HG03095 (cell line): ENCODE measurements around the gene PGAP1.

Source experiments
- ATAC-seq: cut with Tn5 transposase; IDR thresholded peaks from one replicate; pipeline ENCODE4 v1.9.1; 2021; ENCODE audit warnings: moderate library complexity; ENCODE audit not compliant: unreplicated experiment

The PGAP1 gene

DNA sequence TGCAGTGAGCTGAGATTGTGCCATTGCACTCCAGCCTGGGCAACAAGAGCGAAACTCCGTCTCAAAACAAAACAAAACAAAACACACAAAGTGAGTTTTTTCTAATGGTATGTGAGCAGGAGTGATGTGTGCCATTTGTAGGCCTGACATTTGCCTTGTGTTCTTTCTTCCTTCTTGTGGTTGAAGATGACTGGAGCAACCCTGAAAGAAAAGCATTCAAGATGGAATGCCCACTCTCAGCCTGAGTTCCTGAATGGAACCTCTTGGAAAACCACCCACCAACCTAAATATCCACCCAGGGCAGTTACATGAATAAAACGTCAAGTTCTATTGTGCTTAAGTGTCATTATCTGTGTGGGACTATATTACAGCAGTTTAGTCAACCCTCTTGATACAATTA is 26.5 kb downstream of the PGAP1 start:
- no peak for ATAC-seq

DNA sequence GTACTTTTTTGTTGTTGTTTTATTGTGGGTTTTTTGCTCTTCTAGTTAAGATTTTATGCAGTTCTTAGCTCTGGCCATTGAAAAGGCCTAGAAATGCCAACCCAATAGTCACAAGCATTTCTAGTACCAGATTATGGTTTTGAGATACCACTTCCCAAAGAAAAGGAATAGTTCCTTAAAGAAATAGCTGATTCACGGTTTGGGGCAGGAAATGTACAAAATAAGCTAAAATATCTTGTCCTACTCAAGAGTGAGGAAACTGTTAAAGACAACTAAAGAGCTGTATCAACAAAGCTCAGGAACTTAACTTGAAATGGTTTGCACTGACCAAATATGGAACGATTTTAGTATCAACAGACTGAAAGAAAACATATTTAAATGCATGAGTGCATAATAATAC is 35.4 kb downstream of the PGAP1 start:
- ATAC-seq, result no peak

- no peak for ATAC-seq
These were observed 39.1 kb downstream of the PGAP1 start for GRCh38 chr2:196887431-196887830.

DNA sequence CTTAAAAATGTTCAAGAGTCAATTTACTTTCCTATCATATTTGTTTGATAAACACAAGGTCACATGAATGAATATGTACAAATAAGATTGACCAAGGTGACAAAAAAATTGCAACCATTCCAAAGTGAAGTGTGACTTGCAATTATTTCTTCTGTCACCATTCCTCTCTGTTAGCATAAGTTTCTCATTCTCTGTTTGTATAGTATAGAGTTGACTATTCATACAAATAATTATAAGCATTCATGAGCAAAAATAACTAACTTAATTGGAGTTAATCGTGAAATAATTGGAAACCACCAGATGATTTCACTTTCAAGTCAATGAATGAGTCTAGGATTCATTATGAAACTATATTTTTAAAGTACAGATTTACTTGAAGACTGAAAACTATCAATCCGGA is 42.1 kb downstream of the PGAP1 start:
- no peak for ATAC-seq

GRCh38 chr2:196876364-196876763 is 50.1 kb downstream of the PGAP1 start:
- ATAC-seq, result no peak

DNA sequence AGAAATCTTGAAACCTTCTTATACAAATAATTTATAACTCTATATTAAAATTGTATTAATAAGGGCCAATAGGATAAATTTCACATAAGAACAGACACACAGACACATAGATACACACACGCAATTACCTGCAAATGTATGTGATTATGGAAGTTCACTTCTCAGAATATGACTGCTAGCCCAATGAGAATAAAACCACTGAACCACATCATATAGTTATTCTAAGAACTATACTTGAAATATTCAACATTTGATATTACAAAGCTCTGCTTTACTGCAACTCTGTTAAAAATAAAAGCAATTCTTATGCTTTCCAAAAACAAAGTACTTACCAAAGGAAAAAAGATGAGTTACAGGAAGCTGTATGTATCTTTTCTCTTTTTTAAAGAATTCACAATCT is 51.1 kb downstream of the PGAP1 start:
- no peak for ATAC-seq

GRCh38 chr2:196873511-196873910 is 53.0 kb downstream of the PGAP1 start:
- no peak for ATAC-seq

GRCh38 chr2:196854629-196855028 is 71.9 kb downstream of the PGAP1 start:
- ATAC-seq, result no peak

DNA sequence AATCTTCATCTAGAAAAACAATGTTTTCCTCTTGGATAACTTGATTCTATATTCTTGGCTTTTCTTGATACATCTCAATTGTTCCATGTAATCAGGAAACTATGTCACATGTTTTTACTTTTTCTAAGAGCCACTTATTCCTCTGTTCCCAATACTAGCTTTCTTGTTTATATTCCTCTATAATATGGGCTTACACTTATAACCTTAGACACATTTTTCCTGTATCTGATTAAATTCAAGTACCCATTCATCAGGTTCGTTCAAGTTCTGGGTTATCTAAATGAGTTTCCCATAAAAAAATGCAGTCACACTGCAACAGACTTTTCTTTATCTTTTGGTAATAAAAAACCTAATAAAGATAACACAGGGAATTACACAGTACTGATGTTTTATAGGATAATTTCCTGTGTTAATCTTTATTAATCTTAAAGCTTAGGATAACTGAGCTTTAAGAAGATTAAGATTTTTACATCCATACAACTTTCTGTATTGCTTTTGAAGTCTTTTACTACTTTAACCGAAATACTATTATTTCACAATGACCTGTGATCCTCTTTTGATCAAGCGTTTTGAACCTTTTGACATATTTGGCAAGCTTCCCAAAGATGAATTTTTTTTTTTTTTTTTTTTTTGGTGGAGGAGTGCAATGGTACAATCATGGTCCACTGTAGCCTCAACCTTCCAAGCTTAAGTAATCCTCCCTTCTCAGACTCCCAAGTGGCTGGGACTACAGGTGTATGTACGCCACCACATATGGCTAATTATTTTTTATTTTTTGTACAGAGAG is 73.0 kb downstream of the PGAP1 start:
- no peak for ATAC-seq

DNA sequence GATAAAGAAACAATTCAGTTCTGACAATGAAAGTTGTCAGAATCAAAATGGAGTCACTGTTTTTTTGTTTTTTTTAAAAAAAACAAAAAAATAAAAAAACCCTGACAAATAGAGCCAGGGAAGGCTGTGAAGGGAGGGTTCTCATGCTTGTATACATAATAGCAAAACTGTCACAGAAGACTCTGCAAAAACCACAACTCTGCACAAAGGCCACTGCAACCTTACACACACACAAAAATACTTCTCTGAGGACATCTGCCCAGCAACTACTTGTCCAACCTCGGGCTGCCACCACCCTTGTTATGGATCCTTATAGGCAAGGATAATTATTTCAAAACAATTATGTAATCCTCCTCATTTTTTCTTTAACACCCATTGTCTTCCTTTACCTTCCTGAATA is 75.4 kb downstream of the PGAP1 start:
- no peak for ATAC-seq

- ATAC-seq, result no peak
These were observed 76.6 kb downstream of the PGAP1 start for GRCh38 chr2:196849895-196850294.

- no peak for ATAC-seq
These were observed 80.2 kb downstream of the PGAP1 start for GRCh38 chr2:196846295-196846694.

DNA sequence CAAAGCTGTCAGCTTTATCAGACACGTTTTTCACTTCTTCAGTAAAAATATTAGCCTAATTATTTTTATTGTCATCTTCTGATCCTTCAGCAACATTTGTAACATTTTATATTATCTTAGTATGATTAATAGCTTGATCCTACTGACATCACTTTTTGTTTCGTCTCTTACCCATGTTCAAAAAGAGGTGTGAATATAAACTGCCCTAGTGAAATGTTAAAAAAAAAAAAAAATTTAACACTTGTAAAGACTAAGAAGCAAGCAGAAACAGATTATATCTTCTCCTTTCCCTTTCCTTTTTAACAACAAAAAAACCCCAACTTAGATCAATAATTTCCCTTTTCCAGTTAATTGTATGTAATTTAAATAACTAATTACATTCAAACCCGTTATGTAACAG is 81.1 kb downstream of the PGAP1 start:
- no peak for ATAC-seq

DNA sequence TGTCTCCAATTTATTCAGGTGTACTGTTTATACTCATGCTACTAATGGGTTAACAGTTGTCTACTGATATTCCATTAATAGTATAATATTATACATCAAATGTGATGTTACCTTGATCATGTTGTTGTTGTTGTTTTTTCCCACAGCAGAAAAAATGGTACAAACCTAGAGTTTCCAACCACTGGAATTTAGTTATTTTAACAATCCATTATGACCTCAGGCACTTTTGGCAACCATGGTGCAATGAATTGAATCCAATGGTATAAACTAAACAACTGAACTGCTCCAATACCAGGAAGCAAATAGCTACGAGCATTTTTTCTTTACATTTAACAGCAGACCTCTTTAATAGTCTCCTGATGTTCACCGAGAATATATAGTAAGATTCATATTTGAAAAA is 86.3 kb downstream of the PGAP1 start:
- ATAC-seq, result no peak

DNA sequence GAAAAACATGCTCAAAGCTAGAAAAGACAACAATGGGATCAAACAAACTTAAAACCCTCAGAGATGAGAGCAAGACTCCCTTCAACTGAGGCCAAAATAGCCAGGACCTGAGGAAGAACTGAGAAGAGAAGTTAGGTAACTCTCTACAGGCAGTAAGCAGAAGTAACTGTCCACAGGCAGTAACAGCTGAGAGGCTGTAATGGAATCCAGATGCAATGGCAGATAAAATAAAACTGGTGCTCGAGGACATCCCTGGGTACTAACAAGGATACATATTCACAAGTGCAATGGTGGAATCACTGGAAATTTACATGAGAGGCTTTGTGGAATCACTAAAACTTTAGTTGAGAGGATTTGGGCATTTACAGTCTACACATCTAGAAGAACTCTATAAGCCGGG is 86.9 kb downstream of the PGAP1 start:
- no peak for ATAC-seq

DNA sequence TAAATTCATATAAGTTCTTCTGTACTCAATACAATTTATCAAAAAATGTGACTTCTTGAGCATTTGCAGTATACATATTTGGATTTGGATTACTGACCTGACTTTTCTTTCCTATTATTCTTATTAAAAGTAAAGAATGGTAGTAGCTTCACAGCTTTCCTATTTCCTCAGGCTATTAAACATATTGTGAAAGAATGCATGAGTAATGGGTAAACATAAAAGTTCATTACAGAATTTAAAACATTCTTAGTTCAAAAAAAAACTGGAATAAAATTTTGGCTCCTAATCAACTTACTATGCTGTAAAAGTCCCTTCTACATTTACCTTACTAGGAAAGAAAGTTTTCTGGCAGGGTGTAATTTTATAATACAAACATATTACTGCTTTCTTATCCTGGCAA is 90.1 kb downstream of the PGAP1 start:
- ATAC-seq, result no peak

DNA sequence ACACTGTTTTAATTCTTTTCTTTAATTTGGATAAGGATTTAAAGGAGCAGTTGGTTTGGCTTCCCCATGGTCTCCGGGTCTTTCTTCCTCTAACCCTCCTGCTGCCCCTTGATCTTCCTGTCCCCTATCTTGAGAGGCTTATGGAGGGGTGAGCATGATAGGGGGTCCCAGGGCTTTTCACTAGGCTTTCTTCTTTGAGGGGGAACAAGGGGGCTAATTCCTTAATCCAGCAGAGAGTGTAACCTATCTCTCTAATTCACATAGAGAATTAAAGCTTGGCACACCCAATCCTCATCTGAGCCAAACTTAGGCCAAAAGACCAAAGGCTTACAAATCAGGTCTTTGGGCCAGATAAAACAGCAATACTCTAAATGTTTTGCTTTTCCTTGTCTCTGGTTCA is 95.8 kb downstream of the PGAP1 start:
- ATAC-seq, result no peak

GRCh38 chr2:196827356-196827755 is 99.2 kb downstream of the PGAP1 start:
- ATAC-seq, result no peak

- ATAC-seq, result no peak
These were observed 102.6 kb downstream of the PGAP1 start for GRCh38 chr2:196823750-196824522.

- ATAC-seq, result no peak
These were observed 105.3 kb downstream of the PGAP1 start for GRCh38 chr2:196821195-196821594.

DNA sequence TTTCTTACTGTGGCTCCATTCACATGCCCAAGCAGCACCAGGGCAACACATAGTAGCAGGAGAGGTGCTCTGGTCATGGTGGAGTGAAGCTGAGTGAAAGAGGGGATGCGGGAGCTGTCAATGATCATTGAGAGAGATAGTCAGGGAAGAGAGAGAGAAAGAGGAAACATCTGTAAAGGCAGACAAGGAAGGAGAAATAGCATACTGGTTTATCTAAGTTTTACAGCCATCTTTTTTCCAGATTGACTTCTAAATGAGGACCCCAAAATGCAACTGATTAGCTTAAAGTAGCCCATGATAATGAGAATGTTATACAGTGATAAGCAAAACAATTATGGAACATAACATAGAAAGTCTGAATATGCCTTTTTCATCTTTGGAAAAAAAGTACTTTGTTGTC is 117.2 kb downstream of the PGAP1 start, which contains the start of gene C2orf66:
Gene C2orf66, minus strand, starts transcription at position 96 of the 400 bp plus-strand sequence. Its CDS starts 19 bp downstream, at position 77.
- no peak for ATAC-seq

DNA sequence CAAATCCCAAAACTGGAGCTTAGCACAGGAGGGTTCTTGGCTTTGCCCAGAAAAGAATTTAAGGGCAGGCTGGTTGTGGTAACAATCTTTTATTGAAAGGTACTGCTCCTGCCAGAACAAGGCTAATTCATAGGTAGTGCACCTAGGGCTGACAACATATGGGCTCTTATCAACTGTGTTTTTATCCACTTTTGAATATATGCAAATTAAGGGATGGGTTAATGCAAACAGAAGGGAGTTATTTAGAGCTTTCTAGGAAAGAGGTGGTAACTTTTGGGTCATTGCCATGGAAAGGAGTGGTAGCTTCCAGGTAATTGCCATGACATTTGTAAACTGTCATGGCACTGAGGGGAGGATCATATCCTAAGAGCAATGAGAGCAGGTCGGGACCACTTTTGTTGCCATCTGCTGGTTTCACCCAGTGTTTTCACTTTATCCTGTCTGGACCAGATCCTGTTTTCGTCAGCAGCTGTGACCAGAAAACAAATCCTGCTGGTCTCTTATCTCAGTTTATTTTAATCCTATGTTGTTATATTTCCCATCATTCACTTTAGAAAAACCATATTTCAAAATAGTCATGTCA is 118.3 kb downstream of the PGAP1 start:
- ATAC-seq, result no peak
